Left ventricle myocardium inferior (tissue), 1 donor: ENCODE data around the gene LRRC7. TPM values are rescaled to one million over a fixed set of nuclear protein-coding genes. Genes with fewer than 3 reads are reported as not detected.
"Not testable (repeated sequence)": the region's sequence is repeated elsewhere in the genome, so short reads cannot be mapped to it uniquely, and the experiment has no call there.

Experiments
- DNase-seq: peaks from one replicate; pipeline ENCODE4 v3.0.0-alpha.2; 2020
- H3K27ac ChIP-seq: fragments of 200-600 bp; replicated peaks from 2 replicates; pipeline ENCODE4 v1.8.0; 2021
- H3K27me3 ChIP-seq: fragments of 200-600 bp; 2 replicates; pipeline ENCODE4 v1.8.0; 2021; ENCODE audit warnings: low read depth
- H3K36me3 ChIP-seq: fragments of 200-600 bp; 2 replicates; pipeline ENCODE4 v1.8.0; 2021
- H3K4me1 ChIP-seq: fragments of 200-600 bp; 2 replicates; pipeline ENCODE4 v1.8.0; 2021
- H3K4me3 ChIP-seq: fragments of 200-600 bp; 2 replicates; pipeline ENCODE4 v1.8.0; 2021; ENCODE audit warnings: mild to moderate bottlenecking, moderate library complexity
- H3K9me3 ChIP-seq: fragments of 200-600 bp; replicated peaks from 2 replicates; pipeline ENCODE4 v1.8.0; 2021
- intact Hi-C: fragments of 100-400 bp; cut with micrococcal nuclease; formaldehyde crosslinking; loops from one replicate; pipeline ENCODE4 v1.11.0; 2022
- total RNA-seq: library from RNA; stranded (reverse); fragmentation: NEBNext Ultra II Directional; extraction: Animal tissue kit (Norgen Biotek cat#: 25700); gene quantifications from one replicate; pipeline ENCODE4 v1.2.1, GENCODE V29; 2021
- TF ChIP-seq, protein P1 (sequence below): fragments of 200-600 bp; IDR thresholded peaks from 2 replicates; pipeline ENCODE4 v1.8.0; 2021; ENCODE audit warnings: antibody characterized with exemption, mild to moderate bottlenecking, borderline replicate concordance
- donor health status: DM: no; HTN: yes; CAD: no; lungs with severe emphysema.

The LRRC7 gene
- total RNA-seq, 1 donor from 2014 or later: 0.44 TPM

- no peak for DNase-seq
- TF ChIP-seq, protein P1, sequence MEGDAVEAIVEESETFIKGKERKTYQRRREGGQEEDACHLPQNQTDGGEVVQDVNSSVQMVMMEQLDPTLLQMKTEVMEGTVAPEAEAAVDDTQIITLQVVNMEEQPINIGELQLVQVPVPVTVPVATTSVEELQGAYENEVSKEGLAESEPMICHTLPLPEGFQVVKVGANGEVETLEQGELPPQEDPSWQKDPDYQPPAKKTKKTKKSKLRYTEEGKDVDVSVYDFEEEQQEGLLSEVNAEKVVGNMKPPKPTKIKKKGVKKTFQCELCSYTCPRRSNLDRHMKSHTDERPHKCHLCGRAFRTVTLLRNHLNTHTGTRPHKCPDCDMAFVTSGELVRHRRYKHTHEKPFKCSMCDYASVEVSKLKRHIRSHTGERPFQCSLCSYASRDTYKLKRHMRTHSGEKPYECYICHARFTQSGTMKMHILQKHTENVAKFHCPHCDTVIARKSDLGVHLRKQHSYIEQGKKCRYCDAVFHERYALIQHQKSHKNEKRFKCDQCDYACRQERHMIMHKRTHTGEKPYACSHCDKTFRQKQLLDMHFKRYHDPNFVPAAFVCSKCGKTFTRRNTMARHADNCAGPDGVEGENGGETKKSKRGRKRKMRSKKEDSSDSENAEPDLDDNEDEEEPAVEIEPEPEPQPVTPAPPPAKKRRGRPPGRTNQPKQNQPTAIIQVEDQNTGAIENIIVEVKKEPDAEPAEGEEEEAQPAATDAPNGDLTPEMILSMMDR: no peak
- Histone ChIP-seq H3K36me3 (no peaks in the 10 kb centered on the region), H3K27ac (no peak overlapping the region), H3K9me3 (peaks cover 12% of the 10 kb centered on the region), H3K27me3 (no peaks in the 10 kb centered on the region), H3K4me1 (peaks cover 10% of the 10 kb centered on the region), H3K4me3 (no peak overlapping the region)
- intact Hi-C loops: no loop called here
Observed at GRCh38 chr1:69919129-69919921, 351.6 kb downstream of the LRRC7 start.

GRCh38 chr1:69919922-69920273, 352.2 kb downstream of the LRRC7 start:
- TF ChIP-seq, protein P1: no peak
- H3K9me3 ChIP-seq: peaks cover 12% of the 10 kb centered on the region
- H3K4me1 ChIP-seq: peaks cover 4% of the 10 kb centered on the region
- H3K27me3 ChIP-seq: no peaks in the 10 kb centered on the region
- H3K27ac ChIP-seq: no peak overlapping the region
- no peaks in the 10 kb centered on the region for H3K36me3 ChIP-seq
- DNase-seq: no peak
- no peak overlapping the region for H3K4me3 ChIP-seq
- intact Hi-C loops: no loop called here

DNA sequence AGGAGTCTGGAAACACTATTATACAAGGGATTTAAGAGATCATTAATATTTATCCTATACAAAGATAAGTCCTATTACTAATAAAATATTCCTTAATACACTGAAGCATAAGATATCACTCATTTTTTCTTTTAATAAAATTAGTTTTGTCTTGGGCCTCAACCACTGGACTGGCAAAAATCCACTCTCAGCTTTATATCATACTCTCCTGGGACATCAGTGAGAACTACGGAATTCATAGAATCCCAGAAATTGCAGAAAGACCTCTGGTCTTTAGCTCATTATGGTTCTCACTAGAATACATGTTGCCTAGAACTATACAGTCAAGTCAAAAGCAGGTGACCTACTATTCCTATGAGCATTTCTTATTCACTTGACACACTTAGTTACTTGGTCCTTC, 352.7 kb downstream of the LRRC7 start:
- TF ChIP-seq, protein P1: no peak
- Histone ChIP-seq H3K9me3 (peaks cover 12% of the 10 kb centered on the region), H3K27ac (no peak overlapping the region)

GRCh38 chr1:69921486-69921885, 353.8 kb downstream of the LRRC7 start:
- TF ChIP-seq, protein P1: no peak
- H3K4me1 ChIP-seq: no peaks in the 10 kb centered on the region
- intact Hi-C loops: no loop called here

More for the DNA sequence above, 352.7 kb downstream of the LRRC7 start:
- DNase-seq: no peak
- no peaks in the 10 kb centered on the region for H3K27me3 ChIP-seq
- intact Hi-C loops: no loop called here
- H3K4me3 ChIP-seq: no peak overlapping the region
- no peaks in the 10 kb centered on the region for H3K4me1 ChIP-seq
- no peaks in the 10 kb centered on the region for H3K36me3 ChIP-seq

DNA sequence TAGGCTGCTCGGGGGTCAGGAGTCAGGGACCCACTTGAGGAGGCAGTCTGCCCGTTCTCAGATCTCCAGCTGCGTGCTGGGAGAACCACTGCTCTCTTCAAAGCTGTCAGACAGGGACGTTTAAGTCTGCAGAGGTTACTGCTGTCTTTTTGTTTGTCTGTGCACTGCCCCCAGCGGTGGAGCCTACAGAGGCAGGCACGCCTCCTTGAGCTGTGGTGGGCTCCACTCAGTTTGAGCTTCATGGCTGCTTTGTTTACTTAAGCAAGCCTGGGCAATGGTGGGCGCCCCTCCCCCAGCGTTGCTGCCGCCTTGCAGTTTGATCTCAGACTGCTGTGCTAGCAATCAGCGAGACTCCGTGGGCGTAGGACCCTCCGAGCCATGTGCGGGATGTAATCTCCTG, 360.5 kb downstream of the LRRC7 start:
- intact Hi-C loops, H3K9me3 ChIP-seq, DNase-seq, H3K27me3 ChIP-seq, H3K27ac ChIP-seq, H3K4me3 ChIP-seq, H3K4me1 ChIP-seq, H3K36me3 ChIP-seq: not testable (repeated sequence)

More at GRCh38 chr1:69921486-69921885, 353.8 kb downstream of the LRRC7 start:
- no peaks in the 10 kb centered on the region for H3K27me3 ChIP-seq
- H3K27ac ChIP-seq: no peak overlapping the region
- peaks cover 12% of the 10 kb centered on the region for H3K9me3 ChIP-seq
- H3K4me3 ChIP-seq: no peak overlapping the region
- no peaks in the 10 kb centered on the region for H3K36me3 ChIP-seq
- no peak for DNase-seq

DNA sequence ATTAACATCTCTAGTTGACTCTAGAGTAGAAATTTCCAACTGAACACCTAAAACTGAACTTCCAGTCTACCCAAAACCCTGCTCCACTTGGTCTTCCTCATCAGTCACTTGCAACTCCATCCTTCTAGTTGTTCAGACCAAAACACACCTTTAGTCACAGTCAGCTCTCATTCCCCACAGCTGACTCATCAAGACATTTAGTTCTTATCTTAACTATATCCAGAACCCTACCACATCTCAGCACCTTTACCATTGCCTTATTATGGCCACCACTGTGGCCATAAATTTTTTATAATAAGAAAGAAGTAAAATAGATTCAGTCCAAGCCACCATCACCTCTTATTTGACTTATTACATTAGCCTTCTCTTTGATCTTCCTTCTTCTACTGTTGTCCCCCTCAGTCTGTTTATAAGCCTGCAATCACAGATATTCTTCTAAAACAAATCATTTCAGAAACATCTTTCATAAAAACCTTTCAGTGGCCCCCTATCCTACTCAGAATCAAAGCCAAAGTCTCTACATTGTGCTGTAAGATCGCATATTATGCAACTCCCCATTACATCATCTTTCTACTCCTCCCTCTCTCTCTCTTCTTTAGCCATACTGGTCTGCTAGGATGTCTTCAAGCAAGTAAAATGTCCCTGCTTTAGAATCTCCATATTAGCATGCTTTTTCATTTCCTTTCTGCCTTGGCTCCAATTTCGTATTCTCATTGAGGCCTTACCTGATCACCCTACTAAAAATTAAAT, 361.8 kb downstream of the LRRC7 start:
- Histone ChIP-seq H3K4me1 (no peaks in the 10 kb centered on the region), H3K9me3 (no peaks in the 10 kb centered on the region), H3K27me3 (no peaks in the 10 kb centered on the region), H3K27ac (no peak overlapping the region), H3K4me3 (no peak overlapping the region), H3K36me3 (no peaks in the 10 kb centered on the region)
- TF ChIP-seq, protein P1: no peak
- intact Hi-C loops: no loop called here
- no peak for DNase-seq
